ENCODE measurements around the gene IL1RAP.

DNA sequence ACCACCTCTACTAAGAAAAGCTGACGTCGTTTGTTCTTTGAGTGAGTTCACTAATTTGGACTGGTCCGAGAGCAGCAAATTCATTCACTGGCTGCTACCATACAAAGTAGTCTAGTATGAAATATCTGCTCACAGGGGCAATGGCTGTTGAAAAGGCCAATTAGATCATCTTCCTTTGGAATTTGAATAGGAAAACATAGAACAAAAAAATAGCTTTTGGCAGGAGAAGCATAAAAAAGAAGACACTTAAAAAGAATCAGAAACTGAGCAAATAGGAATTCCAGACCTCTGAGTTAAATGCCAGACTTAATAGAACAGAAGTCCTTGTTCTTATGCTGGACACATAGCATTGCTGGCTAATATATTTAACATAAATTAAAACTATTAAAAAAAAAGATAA is 159.3 kb downstream of the IL1RAP start:
- TF ChIP-seq, protein P1, sequence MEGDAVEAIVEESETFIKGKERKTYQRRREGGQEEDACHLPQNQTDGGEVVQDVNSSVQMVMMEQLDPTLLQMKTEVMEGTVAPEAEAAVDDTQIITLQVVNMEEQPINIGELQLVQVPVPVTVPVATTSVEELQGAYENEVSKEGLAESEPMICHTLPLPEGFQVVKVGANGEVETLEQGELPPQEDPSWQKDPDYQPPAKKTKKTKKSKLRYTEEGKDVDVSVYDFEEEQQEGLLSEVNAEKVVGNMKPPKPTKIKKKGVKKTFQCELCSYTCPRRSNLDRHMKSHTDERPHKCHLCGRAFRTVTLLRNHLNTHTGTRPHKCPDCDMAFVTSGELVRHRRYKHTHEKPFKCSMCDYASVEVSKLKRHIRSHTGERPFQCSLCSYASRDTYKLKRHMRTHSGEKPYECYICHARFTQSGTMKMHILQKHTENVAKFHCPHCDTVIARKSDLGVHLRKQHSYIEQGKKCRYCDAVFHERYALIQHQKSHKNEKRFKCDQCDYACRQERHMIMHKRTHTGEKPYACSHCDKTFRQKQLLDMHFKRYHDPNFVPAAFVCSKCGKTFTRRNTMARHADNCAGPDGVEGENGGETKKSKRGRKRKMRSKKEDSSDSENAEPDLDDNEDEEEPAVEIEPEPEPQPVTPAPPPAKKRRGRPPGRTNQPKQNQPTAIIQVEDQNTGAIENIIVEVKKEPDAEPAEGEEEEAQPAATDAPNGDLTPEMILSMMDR (conservative IDR thresholded peaks at IDR 0.05; ENCODE audit: low read depth in 2 of 2) = no peak
- TF ChIP-seq ZNF114 (CRISPR knock-in tag; IDR thresholded peaks at IDR 0.05) (no peak), POLR2AphosphoS5 (IDR thresholded peaks at IDR 0.05; ENCODE audit: low read depth) (no peak)
